SU-DHL-6 (cell line): Measurements from ENCODE around the gene TLR9.

Experiments used
- EZH2phosphoT487 ChIP-seq: fragments of 200-600 bp; sonication (generic), shearing (Covaris generic); conservative IDR thresholded peaks from 2 replicates; pipeline ENCODE4 v1.6.1; 2018; ENCODE audit warnings: mild to moderate bottlenecking, antibody characterized with exemption, low read length, moderate library complexity, mixed read lengths
- TF ChIP-seq, protein P1 (sequence below): fragments of 200-600 bp; sonication (generic); IDR thresholded peaks from one replicate; pipeline ENCODE4 v1.5.1; 2017; ENCODE audit warnings: antibody characterized with exemption, mild to moderate bottlenecking, low read length, moderate library complexity; ENCODE audit not compliant: insufficient read depth, poor library complexity, severe bottlenecking

- TF ChIP-seq, protein P1, sequence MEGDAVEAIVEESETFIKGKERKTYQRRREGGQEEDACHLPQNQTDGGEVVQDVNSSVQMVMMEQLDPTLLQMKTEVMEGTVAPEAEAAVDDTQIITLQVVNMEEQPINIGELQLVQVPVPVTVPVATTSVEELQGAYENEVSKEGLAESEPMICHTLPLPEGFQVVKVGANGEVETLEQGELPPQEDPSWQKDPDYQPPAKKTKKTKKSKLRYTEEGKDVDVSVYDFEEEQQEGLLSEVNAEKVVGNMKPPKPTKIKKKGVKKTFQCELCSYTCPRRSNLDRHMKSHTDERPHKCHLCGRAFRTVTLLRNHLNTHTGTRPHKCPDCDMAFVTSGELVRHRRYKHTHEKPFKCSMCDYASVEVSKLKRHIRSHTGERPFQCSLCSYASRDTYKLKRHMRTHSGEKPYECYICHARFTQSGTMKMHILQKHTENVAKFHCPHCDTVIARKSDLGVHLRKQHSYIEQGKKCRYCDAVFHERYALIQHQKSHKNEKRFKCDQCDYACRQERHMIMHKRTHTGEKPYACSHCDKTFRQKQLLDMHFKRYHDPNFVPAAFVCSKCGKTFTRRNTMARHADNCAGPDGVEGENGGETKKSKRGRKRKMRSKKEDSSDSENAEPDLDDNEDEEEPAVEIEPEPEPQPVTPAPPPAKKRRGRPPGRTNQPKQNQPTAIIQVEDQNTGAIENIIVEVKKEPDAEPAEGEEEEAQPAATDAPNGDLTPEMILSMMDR = no peak
- no peak for TF ChIP-seq EZH2phosphoT487
Observed at GRCh38 chr3:52262447-52262846, 37.0 kb upstream of the TLR9 start.
